Activated CD4-positive, CD25-positive, alpha-beta regulatory T cell treated with anti-CD3 and anti-CD28 coated beads, Interleukin-2, amount 50 U/mL, for 72 hours (primary cell): Measurements from ENCODE around the gene PNPLA5.
A peak's percentile ranks its signal among the peaks of the same experiment; 100 is the strongest.

ENCODE experiments used
- DNase-seq: peaks from one replicate; pipeline ENCODE4 v3.0.0; 2021

PNPLA5 gene

GRCh38 chr22:43901976-43902643 lies 10.3 kb upstream of the PNPLA5 start:
- DNase-seq = no peak

GRCh38 chr22:43900206-43900605 lies 8.4 kb upstream of the PNPLA5 start:
- no peak for DNase-seq

DNA sequence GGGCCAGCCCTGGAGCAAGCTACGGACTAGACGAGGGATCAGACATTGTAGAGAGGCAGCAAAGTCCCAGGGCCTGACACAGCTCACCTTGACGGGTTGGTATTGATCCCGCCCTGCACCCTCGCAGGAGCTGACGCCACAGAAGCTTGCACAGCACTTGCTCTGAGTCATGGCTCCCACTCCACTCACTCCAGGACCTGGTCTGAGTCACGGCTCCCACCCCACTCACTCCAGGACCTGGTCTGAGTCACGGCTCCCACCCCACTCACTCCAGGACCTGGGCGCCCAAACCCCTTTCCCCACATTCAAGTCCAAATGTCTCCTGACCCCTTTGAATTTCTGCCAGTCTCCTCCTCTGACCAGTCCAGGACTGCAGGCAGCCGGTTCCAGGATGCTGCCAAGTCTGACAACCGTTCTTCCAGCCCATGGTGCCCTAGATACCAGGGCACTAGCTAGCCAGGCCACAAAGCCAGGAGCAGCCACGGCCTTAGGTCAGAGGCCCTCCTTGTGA lies 6.0 kb upstream of the PNPLA5 start:
- DNase-seq = no peak

DNA sequence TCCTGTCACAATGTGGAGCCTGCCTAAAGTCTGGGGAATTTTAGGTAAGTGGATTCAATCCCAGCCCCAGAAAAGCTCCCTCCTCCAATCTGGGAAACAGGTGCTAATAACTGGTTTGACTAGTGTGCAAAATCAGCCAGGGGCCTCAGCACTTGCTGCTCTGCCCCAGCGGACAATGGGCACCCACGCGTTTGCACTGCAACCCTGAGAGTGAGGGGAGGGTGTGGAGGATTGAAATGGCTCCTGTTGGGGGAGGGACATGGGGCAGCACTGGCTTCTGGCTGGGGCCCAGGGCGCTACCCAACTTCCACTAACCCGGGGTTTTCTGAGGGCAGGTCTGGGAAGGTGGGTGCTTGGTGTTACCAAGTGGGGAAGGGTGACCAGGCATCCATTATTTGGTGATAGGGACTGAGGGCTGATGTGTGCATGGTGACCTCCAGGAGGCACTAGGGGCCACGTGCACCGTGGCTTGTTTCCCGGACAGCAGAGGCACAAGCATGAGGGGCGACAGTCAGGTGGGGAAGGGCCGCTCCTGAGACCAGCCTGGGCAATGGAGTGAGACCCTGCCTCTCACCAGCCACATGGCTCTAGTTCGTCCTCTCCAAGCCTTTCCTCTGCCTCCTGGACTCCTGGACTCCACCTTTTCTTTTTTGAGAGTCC lies 4.3 kb upstream of the PNPLA5 start:
- no peak for DNase-seq

GRCh38 chr22:43894122-43894521 lies 2.3 kb upstream of the PNPLA5 start:
- DNase-seq = no peak

GRCh38 chr22:43893266-43893665 lies 1.5 kb upstream of the PNPLA5 start:
- DNase-seq = no peak

DNA sequence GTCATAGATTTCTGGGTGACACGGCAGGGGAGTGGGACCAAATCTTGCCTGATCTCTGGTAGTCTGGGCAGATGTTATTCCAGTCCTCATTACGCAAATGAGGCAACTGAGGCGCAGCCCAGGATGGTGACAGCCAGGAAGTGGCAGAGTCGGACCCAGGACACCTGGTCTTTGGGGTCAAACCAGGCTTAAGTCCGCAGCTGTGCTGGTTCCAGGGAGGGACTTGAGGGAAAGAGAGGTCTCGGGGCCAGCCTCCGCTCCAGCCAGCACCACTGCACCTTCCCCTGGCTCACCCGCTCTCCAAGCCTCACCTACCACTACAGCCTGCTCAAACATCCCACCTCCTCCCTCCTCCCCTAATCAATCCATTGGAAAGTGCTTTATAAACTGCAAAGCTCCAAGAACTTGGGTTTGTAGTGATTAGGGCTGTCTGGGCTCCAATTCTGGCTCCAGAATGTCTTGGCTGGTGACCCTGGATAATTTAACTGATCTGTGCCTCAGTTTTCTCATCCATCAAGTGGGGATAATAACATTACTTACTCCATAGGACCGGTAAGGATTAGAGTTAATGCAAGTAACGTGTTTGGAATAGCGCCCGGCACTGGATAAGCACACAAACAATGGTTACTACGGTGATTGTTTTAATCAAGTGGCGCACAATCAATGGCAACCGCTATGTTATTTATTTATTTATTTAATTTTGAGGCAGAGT lies 526 bp upstream of the PNPLA5 start:
- no peak for DNase-seq

DNA sequence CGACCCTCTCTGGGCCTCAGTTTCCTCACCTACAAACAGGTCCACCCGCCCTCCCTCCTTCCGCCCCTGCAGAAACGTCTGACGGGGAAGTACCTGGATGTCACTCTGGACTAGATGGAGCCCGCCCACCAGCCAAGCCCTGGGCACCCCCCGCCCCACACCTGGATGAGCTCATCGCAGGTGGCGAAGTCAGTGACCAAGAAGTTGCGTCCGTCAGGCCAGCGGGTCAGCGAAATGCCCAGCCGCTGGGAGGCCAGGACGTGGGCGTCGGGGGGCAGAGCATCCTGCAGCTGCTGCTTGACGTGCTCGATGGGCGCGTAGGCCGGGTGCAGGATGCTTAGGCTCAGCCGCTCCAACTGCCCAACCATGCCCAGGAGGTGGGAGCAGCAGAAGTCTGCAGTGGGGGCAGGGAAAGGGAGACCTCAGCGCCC lies 897 bp downstream of the PNPLA5 start:
- no peak for DNase-seq

DNA sequence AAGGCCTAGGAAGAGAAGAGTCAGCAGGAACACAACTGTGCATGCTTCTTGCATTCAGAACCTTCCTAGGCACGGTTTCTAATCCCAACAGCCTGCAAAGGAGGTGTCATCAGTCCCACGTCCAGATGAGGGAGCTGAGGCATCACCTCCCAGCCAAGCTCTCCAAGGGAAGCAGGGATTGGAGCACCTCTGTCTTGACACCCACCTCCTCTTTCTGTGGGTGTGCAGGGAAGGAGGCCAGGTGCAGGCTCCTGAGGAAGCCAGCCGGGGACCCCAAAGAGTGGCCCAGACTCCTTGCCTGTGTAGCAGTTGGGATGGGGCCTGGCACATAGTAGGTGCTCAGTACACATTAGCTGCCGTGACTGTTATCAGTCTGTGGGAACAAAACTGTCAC lies 2.0 kb downstream of the PNPLA5 start:
- DNase-seq = no peak

DNA sequence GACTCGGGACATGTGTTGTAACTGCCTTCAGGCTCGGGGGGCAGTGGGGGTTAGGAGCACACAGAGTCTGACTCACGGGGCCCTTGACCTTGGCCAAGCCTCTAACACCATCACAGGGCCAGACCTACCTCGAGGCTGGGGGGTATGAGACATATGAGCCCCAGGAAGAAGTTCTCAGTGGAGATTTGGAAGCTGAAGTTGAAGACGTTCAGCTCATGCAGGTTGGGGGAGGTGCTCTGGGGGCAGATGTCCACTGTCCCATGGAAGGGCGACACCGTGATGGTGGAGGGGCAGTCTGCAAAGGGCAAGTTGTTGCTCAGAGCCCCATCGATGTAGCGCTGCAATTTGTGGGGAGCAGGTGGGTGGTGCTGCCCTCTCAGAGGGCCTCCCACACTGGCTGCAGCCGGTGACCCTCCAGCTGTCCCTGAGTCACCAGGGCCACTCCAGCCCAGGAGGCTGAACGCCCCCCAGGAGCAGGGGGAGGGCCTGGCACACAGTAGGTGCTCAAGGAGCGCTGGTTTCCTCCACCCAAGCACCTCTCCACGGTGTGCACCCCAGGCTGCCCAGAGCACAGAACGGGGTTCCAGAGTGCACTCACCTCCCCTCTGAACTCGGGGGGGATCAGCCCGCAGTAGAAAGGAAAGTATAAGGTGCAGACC lies 2.5 kb downstream of the PNPLA5 start:
- DNase-seq = no peak

DNA sequence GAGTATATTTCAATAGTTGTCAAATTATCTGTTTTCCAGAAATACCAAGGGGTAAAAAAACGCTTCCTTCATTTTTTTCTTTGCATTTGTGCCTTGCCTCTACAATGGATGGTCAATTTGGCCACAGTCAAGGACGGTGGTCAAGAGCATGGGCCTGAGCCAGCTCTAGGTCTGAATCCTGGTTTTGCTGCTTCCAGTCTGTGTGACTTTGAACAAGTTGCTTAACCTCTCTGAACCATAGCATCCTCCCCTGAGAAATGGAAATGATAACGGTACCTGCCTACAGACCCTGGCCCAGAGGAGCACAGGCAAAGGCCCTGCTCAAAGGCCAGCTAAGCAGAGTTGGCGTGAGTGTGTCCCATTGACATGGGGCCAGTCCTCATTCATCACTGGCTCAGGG lies 3.1 kb downstream of the PNPLA5 start:
- DNase-seq = no peak

DNA sequence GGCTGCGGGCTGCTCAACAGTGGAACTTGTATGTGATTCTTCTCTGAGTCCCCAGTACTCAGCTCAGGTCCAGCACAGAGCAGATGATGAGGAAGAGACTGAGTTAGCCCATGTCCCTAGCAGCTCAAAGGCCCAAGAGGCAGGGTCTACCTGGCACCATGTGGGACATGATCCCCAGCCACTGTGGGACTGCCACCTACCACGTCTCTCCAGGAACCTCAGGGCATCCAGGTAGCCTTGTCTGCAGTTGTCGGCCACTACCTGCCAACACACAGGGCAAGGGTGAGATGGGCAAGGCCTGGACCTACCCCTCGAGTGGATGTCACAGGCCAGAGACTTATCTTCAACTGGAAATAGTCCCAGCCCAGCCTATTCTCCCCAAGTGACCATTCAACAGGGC lies 4.4 kb downstream of the PNPLA5 start:
- no peak for DNase-seq

DNA sequence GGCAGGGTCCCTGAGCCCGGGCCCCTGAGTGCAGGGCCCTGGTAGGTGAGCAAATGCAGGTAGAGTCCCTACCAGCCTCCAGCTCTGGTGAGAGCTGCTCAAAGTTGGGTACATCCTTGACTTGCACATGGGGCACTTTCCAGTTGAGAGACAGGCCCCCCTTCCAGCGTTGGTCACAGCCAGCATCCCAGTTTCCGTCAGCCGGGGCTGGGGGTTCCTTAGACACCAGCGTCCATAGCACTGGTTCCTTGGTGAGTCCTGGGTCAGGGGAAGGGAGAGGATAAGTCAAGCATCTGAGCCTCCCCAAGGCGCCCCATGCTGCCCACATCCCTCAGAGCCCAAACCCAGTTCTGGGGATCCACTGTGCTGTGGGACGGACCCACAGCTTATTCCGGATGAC lies 5.6 kb downstream of the PNPLA5 start:
- no peak for DNase-seq

GRCh38 chr22:43885786-43886185 lies 6.0 kb downstream of the PNPLA5 start:
- no peak for DNase-seq

DNA sequence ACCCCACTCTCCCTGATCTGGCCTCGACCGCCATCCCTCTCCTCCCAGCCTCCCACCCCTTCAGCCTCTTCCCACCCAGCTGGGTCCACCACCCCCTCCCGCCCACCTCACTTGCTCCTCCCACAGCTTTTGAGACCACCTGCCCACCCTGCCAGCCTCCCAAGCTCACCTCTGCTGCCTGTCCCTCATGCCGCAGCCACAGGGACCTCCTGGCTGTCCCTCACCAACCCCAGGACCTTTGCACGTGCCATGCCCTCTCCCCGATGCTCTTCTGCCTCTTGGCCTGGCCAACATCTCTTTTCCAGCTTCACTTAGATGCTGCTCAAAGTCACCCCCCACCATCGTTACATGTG lies 6.5 kb downstream of the PNPLA5 start:
- DNase-seq = no peak

- DNase-seq = peak; percentile 66
Observed at GRCh38 chr22:43884600-43885318, 7.1 kb downstream of the PNPLA5 start.

DNA sequence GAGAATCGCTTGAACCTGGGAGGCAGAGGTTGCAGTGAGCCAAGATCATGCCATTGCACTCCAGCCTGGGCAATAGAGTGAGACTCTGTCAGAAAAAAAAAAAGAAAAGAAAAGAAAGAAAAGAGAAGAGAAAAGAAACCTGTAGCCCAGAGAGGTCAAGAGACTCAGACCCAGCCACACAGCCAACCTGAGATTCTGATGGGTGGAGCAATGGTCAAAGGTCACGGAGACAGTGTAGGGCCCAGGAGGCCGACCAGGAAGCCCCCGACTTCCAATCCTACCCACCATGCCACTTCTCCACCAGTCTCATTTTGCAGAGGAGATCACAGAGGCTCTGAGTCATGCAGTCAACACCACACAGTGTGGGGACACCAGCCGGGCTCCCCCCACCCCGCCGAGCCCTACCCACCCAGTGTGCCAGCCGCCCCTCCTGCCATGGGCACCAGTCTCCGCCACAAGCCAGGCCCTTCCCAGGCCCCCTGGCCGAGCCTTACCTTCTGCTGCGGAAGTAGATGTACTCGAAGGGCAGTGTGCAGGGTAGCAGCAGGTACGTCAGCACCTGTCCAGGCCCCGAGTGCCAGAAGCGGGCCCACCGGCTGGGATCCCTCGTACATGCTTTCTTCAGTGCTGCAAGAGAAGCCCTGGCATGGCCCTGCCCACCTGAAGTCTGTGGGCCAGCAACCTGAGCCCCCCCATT lies 7.9 kb downstream of the PNPLA5 start:
- DNase-seq = no peak

DNA sequence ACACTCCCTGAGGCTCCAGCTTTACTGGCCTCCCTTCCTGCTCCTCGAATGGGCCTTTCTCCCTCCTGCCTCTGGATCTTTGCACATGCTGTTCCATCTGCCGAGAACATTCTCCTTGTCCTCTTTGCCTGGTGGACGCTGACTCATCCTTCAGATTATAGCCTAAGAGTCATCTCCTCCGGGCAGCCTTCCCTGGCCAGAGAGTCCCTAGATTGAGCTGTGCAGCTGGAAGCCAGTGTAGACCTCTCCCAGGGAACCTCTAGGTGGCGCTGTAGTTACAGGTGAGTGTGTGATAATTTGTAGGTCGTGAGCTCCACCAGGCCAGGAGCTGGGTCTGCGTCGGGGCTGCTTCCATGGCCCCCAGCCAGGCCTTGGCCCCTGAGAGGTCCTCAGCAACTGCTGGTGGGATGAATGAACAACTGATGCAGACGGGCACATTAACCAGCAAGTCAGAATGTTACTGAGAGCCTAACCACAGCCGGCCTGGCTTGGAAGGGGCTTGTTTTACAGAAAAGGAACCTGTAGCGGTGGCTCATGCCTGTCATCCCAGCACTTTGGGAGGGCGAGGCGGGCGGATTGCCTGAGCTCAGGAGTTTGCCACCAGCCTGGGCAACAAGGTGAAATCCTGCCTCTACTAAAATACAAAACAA lies 8.7 kb downstream of the PNPLA5 start:
- DNase-seq = peak; percentile 45

- DNase-seq = no peak
Observed at GRCh38 chr22:43882122-43882767, 9.6 kb downstream of the PNPLA5 start.

- no peak for DNase-seq
Observed at GRCh38 chr22:43881091-43882061, 10.4 kb downstream of the PNPLA5 start.
